ENCODE data around the gene BLM. TPM values are rescaled to one million over a fixed set of nuclear protein-coding genes. Genes with fewer than 3 reads are reported as not detected.

Gene BLM
- total and polyA plus RNA-seq, 2 of the 13 experiments (the other 11 are each of a cell fraction or from before 2014, with no cell fraction given) = 5.1 to 11.8 TPM

GRCh38 chr15:90820481-90820880 is 103.3 kb downstream of the BLM start:
- Histone ChIP-seq H3K4me2 (ENCODE audit: low read depth, low read length) (no peak overlapping the region), H3K27me3 (ENCODE audit: control insufficient read depth in 1 of 2, insufficient read depth in 2 of 2, low read length in 2 of 2) (peaks cover 2 to 26% of the 10 kb centered on the region in 2 experiments; a peak in 4 of 5 replicates), H3K79me2 (ENCODE audit: insufficient read depth, low read length) (no peaks in the 10 kb centered on the region), H3K36me3 (replicated peaks in 1 of 2; ENCODE audit: control insufficient read depth in 1 of 2, insufficient read depth in 2 of 2, low read length in 2 of 2) (no peaks in the 10 kb centered on the region), H4K20me1 (ENCODE audit: insufficient read depth, low read length) (no peaks in the 10 kb centered on the region), H3K27ac (ENCODE audit: extremely low read length, insufficient read depth, low read length) (no peak overlapping the region), H3K4me1 (ENCODE audit: insufficient read depth, low read length) (peaks cover 30% of the 10 kb centered on the region), H3K4me3 (replicated peaks in 1 of 3; ENCODE audit: insufficient read depth in 1 of 3, low read depth in 2 of 3, low read length in 3 of 3) (no peak overlapping the region), H3K9me3 (ENCODE audit: low read length) (no peaks in the 10 kb centered on the region), H3K9ac (ENCODE audit: insufficient read depth, low read depth, low read length) (no peak overlapping the region), H2AFZ (ENCODE audit: low read length) (no peak overlapping the region)
- ChIA-PET POLR2A (no interaction called here), CTCF (ENCODE audit: low intra/inter-chr PET ratio, low total read pairs) (no interaction called here)
- 37% methylated on average over 4 of the region's 7 CpGs for WGBS (ENCODE audit: low lambda C conversion rate)
- in situ Hi-C loops (cut with HindIII; ENCODE audit: extremely low pct_ligation_motif_present, low pct_unique_long_range_greater_than_20kb) = no loop called here
- FAIRE-seq (no peak), DNase-seq (ENCODE audit: low spot score) (no peak), ATAC-seq (no peak)
- no TSS peak for BruUV-seq (replicated peaks)
- no peak for TF ChIP-seq CCDC6 (CRISPR knock-in tag; IDR thresholded peaks at IDR 0.05)
- TF ChIP-seq, protein P1, sequence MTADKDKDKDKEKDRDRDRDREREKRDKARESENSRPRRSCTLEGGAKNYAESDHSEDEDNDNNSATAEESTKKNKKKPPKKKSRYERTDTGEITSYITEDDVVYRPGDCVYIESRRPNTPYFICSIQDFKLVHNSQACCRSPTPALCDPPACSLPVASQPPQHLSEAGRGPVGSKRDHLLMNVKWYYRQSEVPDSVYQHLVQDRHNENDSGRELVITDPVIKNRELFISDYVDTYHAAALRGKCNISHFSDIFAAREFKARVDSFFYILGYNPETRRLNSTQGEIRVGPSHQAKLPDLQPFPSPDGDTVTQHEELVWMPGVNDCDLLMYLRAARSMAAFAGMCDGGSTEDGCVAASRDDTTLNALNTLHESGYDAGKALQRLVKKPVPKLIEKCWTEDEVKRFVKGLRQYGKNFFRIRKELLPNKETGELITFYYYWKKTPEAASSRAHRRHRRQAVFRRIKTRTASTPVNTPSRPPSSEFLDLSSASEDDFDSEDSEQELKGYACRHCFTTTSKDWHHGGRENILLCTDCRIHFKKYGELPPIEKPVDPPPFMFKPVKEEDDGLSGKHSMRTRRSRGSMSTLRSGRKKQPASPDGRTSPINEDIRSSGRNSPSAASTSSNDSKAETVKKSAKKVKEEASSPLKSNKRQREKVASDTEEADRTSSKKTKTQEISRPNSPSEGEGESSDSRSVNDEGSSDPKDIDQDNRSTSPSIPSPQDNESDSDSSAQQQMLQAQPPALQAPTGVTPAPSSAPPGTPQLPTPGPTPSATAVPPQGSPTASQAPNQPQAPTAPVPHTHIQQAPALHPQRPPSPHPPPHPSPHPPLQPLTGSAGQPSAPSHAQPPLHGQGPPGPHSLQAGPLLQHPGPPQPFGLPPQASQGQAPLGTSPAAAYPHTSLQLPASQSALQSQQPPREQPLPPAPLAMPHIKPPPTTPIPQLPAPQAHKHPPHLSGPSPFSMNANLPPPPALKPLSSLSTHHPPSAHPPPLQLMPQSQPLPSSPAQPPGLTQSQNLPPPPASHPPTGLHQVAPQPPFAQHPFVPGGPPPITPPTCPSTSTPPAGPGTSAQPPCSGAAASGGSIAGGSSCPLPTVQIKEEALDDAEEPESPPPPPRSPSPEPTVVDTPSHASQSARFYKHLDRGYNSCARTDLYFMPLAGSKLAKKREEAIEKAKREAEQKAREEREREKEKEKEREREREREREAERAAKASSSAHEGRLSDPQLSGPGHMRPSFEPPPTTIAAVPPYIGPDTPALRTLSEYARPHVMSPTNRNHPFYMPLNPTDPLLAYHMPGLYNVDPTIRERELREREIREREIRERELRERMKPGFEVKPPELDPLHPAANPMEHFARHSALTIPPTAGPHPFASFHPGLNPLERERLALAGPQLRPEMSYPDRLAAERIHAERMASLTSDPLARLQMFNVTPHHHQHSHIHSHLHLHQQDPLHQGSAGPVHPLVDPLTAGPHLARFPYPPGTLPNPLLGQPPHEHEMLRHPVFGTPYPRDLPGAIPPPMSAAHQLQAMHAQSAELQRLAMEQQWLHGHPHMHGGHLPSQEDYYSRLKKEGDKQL (CRISPR knock-in tag; IDR thresholded peaks at IDR 0.05; ENCODE audit: low read depth) = no peak
- no peak for TF ChIP-seq ZBTB21 (CRISPR knock-in tag; IDR thresholded peaks at IDR 0.05)
- TF ChIP-seq HMG20A (CRISPR knock-in tag; IDR thresholded peaks at IDR 0.05; ENCODE audit: borderline replicate concordance) = no peak
- no peak for TF ChIP-seq SALL1 (CRISPR knock-in tag; IDR thresholded peaks at IDR 0.05)
- TF ChIP-seq MBNL3 (CRISPR knock-in tag; conservative IDR thresholded peaks at IDR 0.05) = no peak
- TF ChIP-seq SRY (CRISPR knock-in tag; IDR thresholded peaks at IDR 0.05) = no peak
- no peak for TF ChIP-seq PAWR (CRISPR knock-in tag; IDR thresholded peaks at IDR 0.05; ENCODE audit: borderline replicate concordance)
- TF ChIP-seq ZNF75D (CRISPR knock-in tag; IDR thresholded peaks at IDR 0.05; ENCODE audit: borderline replicate concordance) = no peak
- no peak for TF ChIP-seq NR2C2 (CRISPR knock-in tag; IDR thresholded peaks at IDR 0.05; ENCODE audit: borderline replicate concordance)
- no peak for TF ChIP-seq CBX1 (IDR thresholded peaks at IDR 0.05; ENCODE audit: low read depth)
- TF ChIP-seq, protein P2, sequence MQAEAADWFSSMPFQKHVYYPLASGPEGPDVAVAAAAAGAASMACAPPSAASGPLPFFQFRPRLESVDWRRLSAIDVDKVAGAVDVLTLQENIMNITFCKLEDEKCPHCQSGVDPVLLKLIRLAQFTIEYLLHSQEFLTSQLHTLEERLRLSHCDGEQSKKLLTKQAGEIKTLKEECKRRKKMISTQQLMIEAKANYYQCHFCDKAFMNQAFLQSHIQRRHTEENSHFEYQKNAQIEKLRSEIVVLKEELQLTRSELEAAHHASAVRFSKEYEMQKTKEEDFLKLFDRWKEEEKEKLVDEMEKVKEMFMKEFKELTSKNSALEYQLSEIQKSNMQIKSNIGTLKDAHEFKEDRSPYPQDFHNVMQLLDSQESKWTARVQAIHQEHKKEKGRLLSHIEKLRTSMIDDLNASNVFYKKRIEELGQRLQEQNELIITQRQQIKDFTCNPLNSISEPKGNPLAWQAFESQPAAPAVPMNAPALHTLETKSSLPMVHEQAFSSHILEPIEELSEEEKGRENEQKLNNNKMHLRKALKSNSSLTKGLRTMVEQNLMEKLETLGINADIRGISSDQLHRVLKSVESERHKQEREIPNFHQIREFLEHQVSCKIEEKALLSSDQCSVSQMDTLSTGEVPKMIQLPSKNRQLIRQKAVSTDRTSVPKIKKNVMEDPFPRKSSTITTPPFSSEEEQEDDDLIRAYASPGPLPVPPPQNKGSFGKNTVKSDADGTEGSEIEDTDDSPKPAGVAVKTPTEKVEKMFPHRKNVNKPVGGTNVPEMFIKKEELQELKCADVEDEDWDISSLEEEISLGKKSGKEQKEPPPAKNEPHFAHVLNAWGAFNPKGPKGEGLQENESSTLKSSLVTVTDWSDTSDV (CRISPR knock-in tag; IDR thresholded peaks at IDR 0.05) = no peak
- TF ChIP-seq NAIF1 (CRISPR knock-in tag; IDR thresholded peaks at IDR 0.05; ENCODE audit: borderline replicate concordance) = no peak
- intact Hi-C loops (cut with micrococcal nuclease; ENCODE audit: unreplicated experiment) = no loop called here

Data from HepG2 (cell line).